ENCODE data around the gene GET4.

The GET4 gene

DNA sequence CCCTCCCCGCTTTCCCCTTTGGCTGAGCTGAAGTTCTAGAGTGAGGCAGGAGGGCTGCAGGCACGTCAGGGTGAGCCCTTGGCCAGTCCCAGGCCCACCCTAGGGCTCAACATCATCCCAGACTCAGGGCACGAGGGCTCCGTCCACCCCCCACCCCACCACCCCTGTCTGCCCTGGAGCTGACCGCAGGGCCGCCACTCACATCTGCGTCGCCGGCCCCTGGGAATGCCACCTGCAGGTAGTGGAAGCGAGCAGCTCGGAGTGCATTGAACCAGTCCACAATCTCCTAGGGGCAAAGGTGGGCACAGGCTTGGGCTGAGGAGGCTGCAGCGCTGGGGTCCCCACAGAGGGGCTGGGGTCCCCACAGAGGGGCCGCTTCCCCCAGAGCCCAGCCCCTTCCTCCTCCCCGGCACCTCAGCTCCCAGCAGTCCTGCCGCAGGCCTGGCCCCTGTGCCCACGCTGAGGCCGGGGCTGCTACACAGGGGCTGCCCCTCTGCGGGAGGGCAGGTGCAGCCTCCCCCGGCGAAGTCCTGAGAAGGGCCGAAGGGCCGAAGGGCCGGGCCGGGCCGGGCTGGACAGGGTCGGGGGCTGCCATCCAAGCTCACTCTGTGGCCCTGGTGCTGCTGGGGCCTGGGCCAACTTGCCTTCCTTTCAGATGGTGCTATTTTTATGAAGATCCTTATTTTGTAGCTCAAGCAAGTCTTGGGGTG lies 24.1 kb downstream of the GET4 start:
- no peak for DNase-seq

DNA sequence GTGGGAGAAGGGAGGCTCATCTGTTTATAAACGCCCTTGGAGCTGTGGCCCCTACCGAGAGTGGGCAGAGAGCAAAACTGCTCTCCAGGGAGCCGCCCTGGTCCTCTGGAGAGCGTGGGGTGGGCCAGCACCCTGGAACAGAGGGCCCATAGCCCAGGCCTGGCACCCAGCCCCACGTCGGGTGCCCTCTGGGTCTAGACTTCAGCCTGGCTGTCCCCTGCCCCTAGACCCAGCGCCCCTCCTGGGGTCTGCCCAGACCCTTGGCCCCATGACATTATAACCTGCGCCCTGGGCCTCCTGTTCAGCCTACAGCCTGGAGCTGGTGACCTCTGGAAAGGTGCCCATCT lies 24.7 kb downstream of the GET4 start:
- no peak for DNase-seq

DNA sequence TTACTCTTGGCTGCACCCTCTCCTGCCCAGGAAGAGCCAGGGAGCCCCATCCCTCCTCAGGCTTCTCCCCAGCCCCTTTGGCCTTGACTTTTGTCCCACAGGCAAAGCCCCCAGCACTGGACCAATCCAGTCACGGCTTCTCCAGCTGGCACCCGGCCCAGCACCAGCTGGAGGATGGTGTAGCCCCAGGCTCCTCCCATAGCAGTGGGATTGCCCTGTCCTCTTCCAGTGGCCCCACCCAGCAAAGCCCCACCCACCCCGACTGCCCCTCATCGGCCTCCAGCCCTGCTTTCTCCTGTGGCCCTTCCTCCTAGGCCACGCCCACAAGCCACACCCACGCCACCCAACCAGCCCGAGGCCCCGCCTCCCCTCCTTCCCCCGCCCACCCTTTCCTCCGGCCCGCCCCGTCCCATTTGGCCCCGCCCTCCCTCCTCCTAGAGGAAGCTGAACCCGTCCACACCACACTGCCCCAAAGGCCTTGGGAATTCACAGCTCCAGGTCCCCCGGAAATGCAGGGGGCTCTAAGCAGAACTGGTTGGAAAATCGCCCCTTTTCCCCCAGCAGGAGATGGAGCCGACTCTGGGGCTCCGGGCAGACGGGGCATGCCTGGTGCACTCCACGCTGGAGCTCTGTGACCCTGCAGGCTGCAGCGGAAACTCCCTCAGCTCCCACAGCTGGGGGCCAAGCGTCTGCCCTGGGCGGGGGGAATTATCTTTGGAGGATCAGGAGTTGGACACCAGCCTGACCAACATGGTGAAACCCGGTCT lies 25.2 kb downstream of the GET4 start:
- DNase-seq: peak; percentile 79 to 92 (median 87)

DNA sequence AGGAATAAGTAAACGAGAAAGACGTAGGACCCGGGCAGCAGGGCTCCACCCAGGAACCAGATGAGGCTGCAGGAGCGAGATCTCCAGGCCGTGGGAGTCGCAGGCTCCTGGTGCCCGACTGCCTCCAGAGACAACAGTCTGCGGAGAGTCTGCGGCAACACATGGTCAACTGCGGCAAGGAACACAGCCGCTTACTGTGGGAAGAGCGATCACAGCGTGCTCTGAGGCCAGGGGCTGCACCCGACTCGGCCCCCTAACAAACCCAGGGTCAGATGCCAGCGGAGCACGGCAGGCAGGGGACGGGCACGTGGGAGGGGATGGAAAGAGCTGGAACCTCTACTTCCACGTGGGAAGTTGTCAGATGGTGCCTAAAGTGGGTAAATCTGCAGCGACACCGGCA lies 26.6 kb downstream of the GET4 start:
- DNase-seq: no peak

DNA sequence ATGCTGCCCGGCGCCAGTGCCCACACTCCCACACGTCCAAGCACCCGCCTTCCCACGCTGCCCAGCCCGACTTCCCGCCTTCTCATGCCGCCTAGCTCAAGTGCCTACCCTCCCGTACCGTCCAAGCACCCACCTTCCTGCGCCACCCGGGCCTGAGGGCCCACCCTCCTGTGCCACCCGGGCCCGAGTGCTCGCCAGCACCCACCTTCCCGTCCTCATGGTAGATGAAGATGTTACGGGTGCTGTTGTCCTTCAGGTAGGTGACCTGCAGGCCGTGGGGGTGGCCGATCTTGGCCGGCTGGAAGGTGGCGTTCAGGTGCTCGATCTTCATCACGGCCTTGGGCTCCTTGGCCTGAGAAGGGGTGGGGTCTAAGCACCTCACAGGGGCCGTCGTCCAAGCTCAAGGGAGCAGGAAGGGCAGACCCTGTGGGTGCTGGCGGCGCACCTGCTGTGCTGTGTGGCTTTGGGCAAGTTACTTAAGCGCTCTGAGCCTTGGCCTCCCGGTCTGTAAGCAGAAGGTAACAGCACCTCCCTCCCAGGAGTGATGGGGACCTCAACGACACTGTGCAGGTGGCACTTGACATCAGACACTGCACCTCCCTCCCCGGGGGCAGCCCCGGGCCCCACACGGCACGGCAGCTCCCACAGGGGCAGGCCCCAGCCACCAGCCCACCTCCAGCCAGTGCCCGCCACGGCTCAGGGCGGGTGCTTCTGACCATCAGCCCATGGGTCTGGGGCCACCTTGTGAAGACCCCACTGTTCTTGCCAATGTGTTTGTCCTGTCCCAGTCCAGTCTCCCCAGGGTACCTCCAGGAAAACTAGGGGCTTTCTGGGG lies 27.8 kb downstream of the GET4 start:
- no peak for DNase-seq

DNA sequence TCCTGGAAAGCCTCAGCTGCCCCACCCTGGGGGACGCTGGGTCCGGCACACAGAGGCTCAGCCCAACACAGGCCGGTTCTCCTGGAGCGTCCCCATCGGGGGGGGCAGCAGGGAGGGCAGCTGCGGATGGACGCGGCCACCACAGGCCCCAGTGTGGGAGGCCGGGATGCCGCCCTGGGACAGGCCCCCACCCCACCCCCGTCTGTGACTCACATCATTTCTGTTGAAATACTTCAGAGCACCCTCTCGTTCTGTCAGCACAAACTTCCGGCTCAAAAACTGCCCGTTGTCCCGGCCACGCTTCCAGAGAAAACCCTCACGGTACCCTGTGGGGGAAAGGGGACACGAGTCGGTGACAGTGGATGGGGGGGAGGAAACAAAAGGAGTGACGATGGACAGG lies 28.5 kb downstream of the GET4 start:
- no peak for DNase-seq

DNA sequence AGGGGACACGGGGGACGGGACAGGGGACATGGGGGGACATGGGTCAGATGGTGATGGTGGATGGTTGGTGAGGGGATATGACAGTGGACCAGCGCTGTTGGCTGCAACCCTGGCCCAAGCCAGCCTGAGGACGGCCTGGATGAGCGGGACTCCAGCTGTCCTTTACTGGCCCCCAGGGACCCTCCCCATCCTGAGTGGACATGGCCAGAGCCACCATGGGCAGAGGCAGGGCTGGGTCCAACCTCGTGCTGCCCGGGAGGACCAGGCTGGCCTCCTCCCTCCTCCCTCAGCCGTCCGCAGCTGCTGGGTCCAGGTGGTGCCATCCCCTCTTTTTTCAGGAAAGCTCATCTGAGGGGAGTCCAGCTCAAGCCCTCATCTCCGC lies 30.4 kb downstream of the GET4 start:
- DNase-seq: no peak

DNA sequence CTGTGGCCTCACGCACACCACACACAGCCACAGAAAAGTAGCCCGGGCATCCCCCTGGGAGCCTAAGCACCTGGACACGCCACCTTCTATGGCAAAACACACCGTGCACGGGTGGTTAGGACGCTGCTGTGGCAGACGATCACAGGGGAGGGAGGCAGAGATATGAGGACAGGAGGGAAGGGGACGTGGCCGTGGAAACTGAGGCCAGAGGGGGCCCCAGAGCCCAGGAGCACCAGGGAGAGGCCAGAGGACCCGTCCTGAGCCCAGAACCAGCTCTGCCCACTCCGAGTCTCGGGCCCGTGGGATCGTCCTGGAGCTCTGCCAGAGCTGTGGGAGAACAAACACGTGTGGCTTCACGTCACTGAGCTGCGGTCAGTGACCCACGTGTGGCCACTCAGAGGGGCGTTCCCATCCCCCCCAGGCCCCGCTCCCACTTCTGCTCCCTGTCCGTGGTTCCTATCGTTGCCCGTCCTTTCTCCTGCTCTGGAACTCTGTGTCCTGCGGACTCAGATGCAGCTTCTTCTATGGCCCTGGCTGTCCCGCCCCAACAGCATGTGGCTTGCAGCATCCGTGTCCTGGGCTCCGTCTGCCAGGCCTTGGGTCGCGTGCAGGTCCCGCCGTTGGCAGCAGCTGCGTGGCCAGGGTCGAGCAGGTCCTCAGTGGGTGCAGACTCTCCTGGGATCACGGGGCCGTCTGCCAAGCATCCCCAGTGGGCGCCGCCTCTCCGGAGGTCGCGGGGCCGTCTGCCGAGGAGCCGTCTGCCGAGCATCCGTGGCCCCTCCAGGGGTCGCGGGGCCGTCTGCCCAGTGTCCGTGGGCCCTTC lies 31.0 kb downstream of the GET4 start:
- peak in 1 of 4 experiments; percentile 86 for DNase-seq

DNA sequence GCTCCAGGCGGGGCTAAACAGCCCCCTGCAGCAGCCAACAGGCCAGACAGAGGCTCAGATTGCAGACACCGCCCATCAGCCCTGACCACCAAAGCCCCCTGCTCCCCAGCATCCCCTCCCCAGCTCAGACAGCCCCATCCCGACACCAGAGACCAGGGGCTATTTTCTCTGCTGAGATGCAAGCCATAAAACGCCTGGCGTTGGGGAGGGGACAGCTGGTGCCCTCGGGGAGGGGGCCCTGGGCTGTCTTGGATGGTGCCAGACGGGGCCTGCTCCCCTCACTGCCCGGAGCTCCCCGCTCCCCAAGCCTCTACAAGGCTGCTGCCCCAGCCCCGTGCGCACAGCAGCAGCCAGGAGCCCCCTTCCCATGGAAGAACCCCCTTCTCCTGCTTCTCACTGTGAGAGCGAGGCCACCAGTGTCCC lies 31.8 kb downstream of the GET4 start:
- DNase-seq: no peak

DNA sequence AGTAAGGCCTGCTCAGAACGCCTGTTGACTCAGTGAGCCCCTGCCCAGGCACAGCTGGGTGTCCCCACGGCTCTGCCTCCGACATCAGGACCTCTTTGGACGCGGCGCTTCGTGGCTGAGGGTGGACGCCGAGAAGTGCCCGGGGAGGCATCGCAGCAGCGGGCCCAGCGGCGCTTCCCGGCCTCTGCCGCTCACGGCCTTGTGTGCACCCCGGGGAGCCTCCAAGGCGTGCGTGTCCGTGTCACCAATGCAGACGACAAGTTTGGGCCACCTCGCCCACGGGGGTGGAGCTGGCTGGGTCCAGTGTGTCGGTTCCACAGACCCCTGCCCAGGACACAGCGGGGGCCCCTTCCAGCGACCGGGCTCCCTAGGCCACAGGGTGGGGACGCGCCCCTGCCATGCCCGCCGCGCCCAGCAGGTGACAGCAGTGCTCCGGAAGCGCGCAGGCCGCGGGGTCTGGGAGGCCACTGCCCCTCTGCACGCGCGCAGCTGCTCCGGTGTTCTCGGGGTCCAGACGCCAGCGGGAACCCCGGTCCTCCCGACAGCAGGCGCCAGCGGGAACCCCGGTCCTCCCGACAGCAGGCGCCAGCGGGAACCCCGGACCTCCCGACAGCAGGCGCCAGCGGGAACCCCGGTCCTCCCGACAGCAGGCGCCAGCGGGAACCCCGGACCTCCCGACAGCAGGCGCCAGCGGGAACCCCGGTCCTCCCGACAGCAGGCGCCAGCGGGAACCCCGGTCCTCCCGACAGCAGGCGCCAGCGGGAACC lies 32.4 kb downstream of the GET4 start:
- DNase-seq: peak; percentile 58 to 78 (median 68)

DNA sequence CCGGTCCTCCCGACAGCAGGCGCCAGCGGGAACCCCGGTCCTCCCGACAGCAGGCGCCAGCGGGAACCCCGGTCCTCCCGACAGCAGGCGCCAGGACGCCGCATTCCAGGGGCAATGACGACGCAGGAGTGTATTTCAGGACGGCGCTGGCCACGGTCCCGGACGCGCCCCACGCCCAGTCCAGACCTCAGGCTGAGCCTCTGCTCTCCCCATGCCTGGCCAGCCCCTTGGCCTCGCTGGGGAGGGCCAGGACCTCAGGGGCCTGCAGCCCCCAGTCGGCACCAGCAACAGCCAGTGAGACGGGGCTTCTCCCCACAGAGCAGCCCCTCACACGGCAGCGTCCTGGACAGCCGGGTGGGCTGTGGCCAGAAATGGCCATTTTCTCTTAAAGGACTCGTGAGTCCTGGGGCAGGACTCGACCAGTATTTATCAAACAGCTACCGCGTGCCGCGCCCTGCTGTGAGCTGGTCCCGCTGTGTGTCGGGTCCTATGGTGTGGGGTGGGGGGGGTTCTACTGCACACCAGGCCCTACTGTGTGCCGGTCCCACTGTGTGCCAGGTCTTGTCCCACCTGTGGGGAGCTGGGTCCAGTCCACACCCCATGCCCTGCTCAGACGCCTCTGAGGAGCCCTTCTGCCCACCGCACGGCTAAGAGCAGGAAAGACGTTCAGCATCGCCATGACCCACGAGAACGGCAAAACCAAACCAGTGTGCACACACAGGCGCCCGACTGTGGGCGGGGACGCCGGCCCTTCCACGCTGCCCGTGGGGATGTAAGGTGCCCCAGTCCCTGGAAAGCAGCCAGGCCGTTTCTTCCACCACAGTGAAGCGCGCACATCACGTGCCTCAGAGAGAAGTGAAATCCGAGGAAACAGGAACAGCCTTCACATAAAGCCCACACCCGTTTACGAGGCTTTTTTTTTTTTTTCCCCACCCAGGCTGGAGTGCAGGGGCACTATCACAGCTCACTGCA lies 33.3 kb downstream of the GET4 start:
- peak; percentile 94 to 98 (median 96) for DNase-seq

DNA sequence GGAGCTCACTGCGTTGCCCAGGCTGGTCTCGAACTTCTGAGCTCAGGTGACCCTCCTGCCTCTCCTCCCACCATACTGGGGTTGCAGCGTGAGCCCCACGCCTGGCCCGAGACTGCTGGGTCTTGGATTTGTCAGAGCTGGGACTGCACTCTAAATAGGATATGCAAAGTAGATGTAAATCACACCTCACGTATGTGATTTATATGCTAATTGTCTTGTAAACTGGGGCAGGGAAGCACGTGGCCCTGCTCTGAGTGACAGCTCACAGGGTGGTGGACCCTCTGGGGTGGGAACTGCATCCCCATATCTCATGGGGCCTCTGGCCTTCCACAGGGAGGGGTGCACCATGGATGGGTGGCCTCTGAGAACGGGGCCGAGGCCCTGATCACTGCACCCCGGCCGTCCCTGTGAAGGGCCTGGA lies 34.1 kb downstream of the GET4 start:
- no peak for DNase-seq

DNA sequence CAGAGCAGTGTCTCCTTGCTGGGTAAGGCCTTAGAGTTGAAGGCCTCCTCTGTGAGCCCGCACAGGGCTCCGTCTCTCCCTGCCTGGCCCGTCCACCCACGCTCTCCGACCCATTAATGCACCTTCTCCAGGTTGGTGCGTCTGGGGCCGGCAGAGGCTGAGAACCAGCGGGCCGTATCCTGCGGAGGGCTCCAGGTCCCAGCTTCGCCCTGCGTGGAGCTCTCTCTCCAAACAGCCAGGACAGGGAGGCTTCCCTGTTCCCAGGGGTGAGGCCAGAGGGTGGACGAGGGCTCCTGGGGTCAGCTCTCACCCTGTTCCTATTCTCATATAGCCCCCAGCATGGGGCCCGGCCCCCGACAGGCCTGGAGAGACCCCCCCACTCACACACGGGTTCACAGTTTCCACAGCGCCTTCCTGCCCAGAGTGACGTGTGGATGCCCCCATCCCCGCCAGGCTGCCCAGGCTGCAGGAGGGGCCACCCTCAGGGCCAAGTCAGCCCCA lies 34.6 kb downstream of the GET4 start:
- DNase-seq: no peak

DNA sequence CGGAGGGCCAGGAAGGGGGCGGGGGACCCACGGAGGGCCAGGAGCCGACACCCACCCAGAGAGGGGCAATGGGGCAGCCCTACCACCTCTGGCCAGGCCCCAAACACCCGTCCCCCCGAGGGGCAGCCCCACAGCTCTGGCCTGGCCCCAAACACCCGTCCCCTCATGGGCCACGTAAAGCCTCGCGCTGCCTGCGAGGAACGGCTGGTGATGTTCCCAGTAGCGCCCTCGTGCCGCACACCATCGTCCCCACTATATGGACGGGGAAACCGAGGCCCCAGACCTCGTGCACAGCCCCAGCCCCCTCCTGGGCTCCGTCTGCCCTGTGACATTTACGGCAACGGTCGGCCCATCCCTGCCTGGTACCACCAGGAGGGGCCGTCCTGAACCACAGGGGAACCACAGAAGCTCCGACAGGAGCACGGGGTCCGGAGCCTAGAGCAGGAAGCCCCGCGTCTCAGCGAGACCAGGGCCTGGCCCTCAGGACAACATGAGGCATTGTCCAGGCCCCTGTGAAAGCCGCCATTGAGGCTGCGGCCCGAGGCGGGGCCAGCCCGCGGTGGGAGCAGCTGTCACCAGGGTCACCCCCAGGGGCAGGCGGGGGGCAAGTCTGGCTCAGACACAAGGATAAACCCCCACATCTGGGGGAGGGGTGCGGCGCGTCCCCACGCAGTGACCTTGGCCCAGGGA lies 35.6 kb downstream of the GET4 start:
- DNase-seq: no peak

DNA sequence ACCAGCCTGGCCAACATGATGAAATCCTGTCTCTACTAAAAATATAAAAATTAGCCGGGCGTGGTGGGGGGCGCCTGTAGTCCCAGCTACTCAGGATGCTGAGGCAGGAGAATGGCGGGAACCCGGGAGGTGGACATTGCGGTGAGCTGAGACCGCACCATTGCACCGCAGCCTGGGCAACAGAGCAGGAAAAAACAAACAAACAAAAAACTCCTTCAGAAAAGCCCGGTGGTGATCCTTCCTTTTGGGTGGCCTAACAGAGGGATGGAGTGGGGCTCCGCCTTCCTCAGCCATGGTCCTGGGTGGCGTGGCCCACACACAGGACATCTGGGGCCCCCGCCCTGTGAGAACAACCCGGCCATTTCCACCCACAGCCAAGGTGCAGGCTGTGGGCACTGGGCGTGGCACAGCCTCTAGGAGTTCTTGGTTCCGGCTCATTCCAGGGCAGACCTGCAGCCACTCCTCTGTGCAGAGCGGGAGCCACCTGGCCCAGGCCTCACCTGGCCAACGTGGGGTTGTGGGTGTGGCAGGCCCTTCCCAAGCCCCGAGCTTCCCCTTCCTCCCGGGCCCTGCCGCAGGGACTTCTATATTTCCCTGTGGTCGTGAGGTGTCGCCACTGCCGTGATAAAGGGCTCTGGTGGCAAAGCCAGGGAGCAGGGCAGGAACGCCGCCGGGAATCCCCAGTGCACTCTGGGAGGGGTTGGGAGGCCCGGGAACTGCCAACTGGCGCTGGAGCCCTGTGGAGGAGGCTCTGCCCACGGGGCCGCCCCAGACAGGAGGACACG lies 37.6 kb downstream of the GET4 start:
- DNase-seq: no peak

DNA sequence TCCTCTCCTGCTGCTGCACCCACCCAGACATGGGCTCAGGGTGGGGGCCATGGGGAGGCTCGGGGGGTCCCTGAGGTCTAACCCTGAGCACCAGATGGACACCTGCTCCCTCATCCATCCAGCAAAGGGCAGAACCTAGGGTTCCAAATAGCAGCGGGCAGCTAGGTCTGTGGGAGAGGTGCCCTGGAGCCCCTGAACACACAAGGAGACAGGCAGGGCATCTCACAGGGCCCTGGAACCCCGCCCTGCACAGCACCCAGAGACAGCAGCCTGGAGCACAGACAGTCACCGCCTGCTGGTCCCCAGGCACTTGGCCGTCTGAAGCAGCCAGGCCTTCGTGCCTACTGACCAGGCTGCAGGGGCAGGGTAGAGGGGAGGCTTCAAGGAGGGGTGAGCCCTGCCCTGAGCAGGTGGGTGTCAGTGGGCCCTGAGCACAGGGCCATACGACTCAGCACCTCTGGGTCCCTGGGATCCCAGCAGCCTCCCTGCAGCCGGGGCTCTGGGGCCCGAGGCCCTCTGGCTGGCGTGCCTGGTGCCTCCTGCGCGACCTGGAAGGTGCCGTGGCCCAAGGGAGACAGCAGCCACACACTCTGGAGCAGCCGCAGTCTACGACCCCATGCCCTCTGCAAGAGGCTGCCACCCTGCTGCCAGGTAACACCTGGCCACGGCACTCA lies 38.3 kb downstream of the GET4 start:
- DNase-seq: no peak

DNA sequence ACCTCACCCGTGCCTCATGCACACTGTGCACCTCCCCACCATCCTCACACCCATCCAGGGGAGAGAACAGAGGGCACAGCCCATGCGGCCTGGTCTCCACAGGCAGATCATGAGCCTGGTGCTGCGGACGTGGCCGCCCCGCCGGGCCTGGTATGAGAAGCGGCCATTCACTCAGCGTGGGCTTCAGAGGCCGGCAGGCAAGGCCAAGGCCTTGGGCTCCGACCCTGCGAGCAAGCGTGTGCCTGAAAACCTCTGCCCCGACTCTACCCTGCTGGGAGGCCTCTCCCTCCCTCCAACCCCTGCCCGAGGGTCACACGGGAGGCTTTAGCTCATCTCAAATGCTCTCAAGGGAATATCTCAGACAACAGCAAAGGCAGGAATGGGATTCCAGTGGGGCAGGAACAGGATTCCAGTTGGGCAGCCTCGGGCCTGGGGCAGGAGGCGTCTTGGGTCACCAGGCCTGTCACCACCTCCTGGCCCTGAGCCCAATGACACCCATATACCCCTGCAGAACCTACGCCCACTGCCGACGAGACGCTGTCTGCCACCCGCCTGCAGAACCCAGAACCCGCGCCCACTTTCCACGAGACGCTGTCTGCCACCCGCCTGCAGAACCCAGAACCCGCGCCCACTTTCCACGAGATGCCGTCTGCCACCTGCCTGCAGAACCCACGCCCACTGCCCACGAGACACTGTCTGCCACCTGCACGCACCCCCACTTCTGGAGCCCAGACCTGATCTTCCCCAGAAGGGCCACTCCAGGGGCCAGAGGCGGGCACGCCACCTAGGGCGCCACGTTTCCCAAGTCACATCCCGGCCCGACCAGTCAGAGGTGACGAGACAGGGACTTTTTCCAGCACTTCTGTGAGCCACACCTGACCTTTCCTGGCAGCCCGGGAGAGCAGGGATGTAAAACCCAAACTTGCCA lies 39.2 kb downstream of the GET4 start:
- DNase-seq: no peak

Measured in suppressor macrophage (primary cell).